GM20431 (cell line): Measurements from ENCODE around the gene EMD.
"Not testable (repeated sequence)": the region's sequence is repeated elsewhere in the genome, so short reads cannot be mapped to it uniquely, and the experiment has no call there.

ENCODE experiments used
- in situ Hi-C: fragments of 300-500 bp; cut with MseI, MboI; formaldehyde crosslinking; loops from one replicate; pipeline ENCODE4 v1.15.0; 2020; ENCODE audit warnings: low sequenced_read_pairs; ENCODE audit not compliant: unreplicated experiment

The EMD gene

GRCh38 chrX:154388649-154389048 lies 9.6 kb downstream of the EMD start:
- in situ Hi-C loops: not testable (repeated sequence)

- in situ Hi-C loops: not testable (repeated sequence)
Observed at GRCh38 chrX:154389812-154390747, 11.0 kb downstream of the EMD start.

GRCh38 chrX:154396363-154396762 lies 17.3 kb downstream of the EMD start:
- in situ Hi-C loops: not testable (repeated sequence)

GRCh38 chrX:154396973-154397887 lies 18.1 kb downstream of the EMD start:
- in situ Hi-C loops: no loop called here

GRCh38 chrX:154397888-154398667 lies 19.0 kb downstream of the EMD start, which contains the start of gene RPL10:
TSS of gene RPL10 (plus strand) at chrX:154398377. CDS start at chrX:154398520, 143 bp downstream.
- in situ Hi-C loops: no loop called here

GRCh38 chrX:154398668-154399526 lies 19.8 kb downstream of the EMD start:
- in situ Hi-C loops: no loop called here

- in situ Hi-C loops: no loop called here
Observed at GRCh38 chrX:154399527-154400368, 20.7 kb downstream of the EMD start.

GRCh38 chrX:154400369-154400817 lies 21.3 kb downstream of the EMD start:
- in situ Hi-C loops: not testable (repeated sequence)

- in situ Hi-C loops: no loop called here
Observed at GRCh38 chrX:154401045-154401799, 22.1 kb downstream of the EMD start.

GRCh38 chrX:154401918-154402621 lies 23.0 kb downstream of the EMD start:
- in situ Hi-C loops: no loop called here

- in situ Hi-C loops: no loop called here
Observed at GRCh38 chrX:154402622-154403127, 23.6 kb downstream of the EMD start.

GRCh38 chrX:154403192-154403591 lies 24.1 kb downstream of the EMD start:
- in situ Hi-C loops: no loop called here

- in situ Hi-C loops: no loop called here
Observed at GRCh38 chrX:154403858-154404257, 24.8 kb downstream of the EMD start.

GRCh38 chrX:154404625-154405192 lies 25.6 kb downstream of the EMD start:
- in situ Hi-C loops: no loop called here

- in situ Hi-C loops: no loop called here
Observed at GRCh38 chrX:154408659-154409221, 29.6 kb downstream of the EMD start.
